H1 (cell line): ENCODE results near the gene EMP3. TPM values are rescaled to one million over a fixed set of nuclear protein-coding genes. Genes with fewer than 3 reads are reported as not detected.
"Not testable (repeated sequence)": the region's sequence is repeated elsewhere in the genome, so short reads cannot be mapped to it uniquely, and the experiment has no call there.

Experiments used
- CTCF ChIA-PET: fragments of 300-600 bp; sonication (Branson Sonifier 250); formaldehyde crosslinking; loops from one replicate; lab custom pipeline; 2021; ENCODE audit not compliant: partially characterized antibody; lab: Charles Lee
- POLR2A ChIA-PET: fragments of 300-600 bp; sonication (Branson Sonifier 250); formaldehyde crosslinking; loops from one replicate; lab custom pipeline; 2021; ENCODE audit warnings: inconsistent platforms; ENCODE audit not compliant: partially characterized antibody; lab: Charles Lee
- DNase-seq, 2 experiments: peaks; one replicate each; pipeline versions ENCODE4 v3.0.0 to v3.0.0-alpha.2; 2010 to 2022; ENCODE audit warnings: low spot score in 2 of 2, low read depth in 1 of 2, mixed read lengths in 1 of 2
- FAIRE-seq: peaks from 2 replicates; lab custom pipeline; 2011; peaks lifted over from hg19 to GRCh38; lab: Jason Lieb, UNC
- H2AFZ ChIP-seq: 2 replicates; pipeline ENCODE4 v1.8.1; 2012; ENCODE audit warnings: low read length, inconsistent platforms
- H2AK5ac ChIP-seq: 2 replicates; pipeline ENCODE4 v1.6.1; 2013; ENCODE audit warnings: low read depth, low read length
- H2BK120ac ChIP-seq: replicated peaks from 2 replicates; pipeline ENCODE3; 2013; ENCODE audit warnings: low read depth, low read length, inconsistent platforms
- H2BK12ac ChIP-seq: 2 replicates; pipeline ENCODE4 v1.6.1; 2013; ENCODE audit warnings: low read depth, low read length
- H2BK15ac ChIP-seq: 2 replicates; pipeline ENCODE4 v1.6.1; 2013; ENCODE audit warnings: low read length
- H2BK20ac ChIP-seq: 2 replicates; pipeline ENCODE4 v1.6.1; 2013; ENCODE audit warnings: low read length
- H2BK5ac ChIP-seq: 2 replicates; pipeline ENCODE4 v1.6.1; 2013; ENCODE audit warnings: low read depth, low read length
- H3K14ac ChIP-seq: 2 replicates; pipeline ENCODE4 v1.6.1; 2013; ENCODE audit warnings: inconsistent platforms; ENCODE audit not compliant: insufficient read length
- H3K18ac ChIP-seq: 2 replicates; pipeline ENCODE4 v1.6.1; 2013; ENCODE audit warnings: low read length; ENCODE audit errors: extremely low read depth
- H3K23ac ChIP-seq: 2 replicates; pipeline ENCODE4 v1.6.1; 2013; ENCODE audit warnings: inconsistent platforms; ENCODE audit not compliant: insufficient read length
- H3K23me2 ChIP-seq: 2 replicates; pipeline ENCODE4 v1.6.1; 2013; ENCODE audit warnings: low read depth, low read length
- H3K27ac ChIP-seq: 2 replicates; pipeline ENCODE4 v1.6.1; 2011; ENCODE audit warnings: low read depth, low read length, inconsistent platforms
- H3K27me3 ChIP-seq, 4 experiments: replicated peaks in 1 of 4; 1 replicate in 1 of 4; 2 replicates in 3 of 4; pipeline versions ENCODE4 v1.6.1 to v1.8.1; 2011 to 2013; ENCODE audit warnings: low read length in 3 of 4, mild to moderate bottlenecking in 3 of 4, inconsistent platforms in 2 of 4, mixed read lengths in 2 of 4, moderate library complexity in 1 of 4; ENCODE audit not compliant: control insufficient read depth in 3 of 4, insufficient read depth in 3 of 4; ENCODE audit errors: extremely low read depth in 1 of 4
- H3K36me3 ChIP-seq, 4 experiments: 2 replicates each; pipeline versions ENCODE4 v1.6.1 to v1.8.1; 2011 to 2013; ENCODE audit warnings: mild to moderate bottlenecking in 4 of 4, low read length in 3 of 4, moderate library complexity in 2 of 4, control low read depth in 1 of 4, inconsistent platforms in 1 of 4; ENCODE audit not compliant: insufficient read depth in 4 of 4, control insufficient read depth in 2 of 4
- H3K4ac ChIP-seq: replicated peaks from 2 replicates; pipeline ENCODE3; 2013; ENCODE audit warnings: low read length, low read depth, mixed read lengths, inconsistent platforms; ENCODE audit not compliant: insufficient read length
- H3K4me1 ChIP-seq, 4 experiments: replicated peaks in 1 of 4; 1 replicate in 1 of 4; 2 replicates in 3 of 4; pipeline versions ENCODE4 v1.6.1 to v1.8.1; 2011 to 2013; ENCODE audit warnings: low read length in 3 of 4, inconsistent platforms in 2 of 4, mixed read lengths in 1 of 4; ENCODE audit not compliant: insufficient read depth in 4 of 4, control insufficient read depth in 3 of 4
- H3K4me2 ChIP-seq, 2 experiments: 2 replicates each; pipeline versions ENCODE4 v1.6.1 to v1.8.1; 2011 to 2013; ENCODE audit warnings: low read depth in 2 of 2, low read length in 2 of 2, control low read depth in 1 of 2, inconsistent platforms in 1 of 2, mild to moderate bottlenecking in 1 of 2; ENCODE audit not compliant: insufficient read depth in 1 of 2
- H3K4me3 ChIP-seq, 4 experiments: fragments of 200-600, 300-600 bp in 1 of 4; sonication (generic), shearing (Covaris generic), sonication (Bioruptor Twin) in 1 of 4; 2 replicates each; pipeline versions ENCODE4 v1.5.1 to v1.8.1; 2011 to 2016; ENCODE audit warnings: low read length in 4 of 4, low read depth in 3 of 4, control low read depth in 2 of 4, inconsistent platforms in 2 of 4, mild to moderate bottlenecking in 2 of 4, mixed read lengths in 1 of 4, moderate library complexity in 1 of 4; ENCODE audit not compliant: insufficient read depth in 2 of 4; ENCODE audit errors: extremely low read depth in 1 of 4
- H3K56ac ChIP-seq: replicated peaks from 2 replicates; pipeline ENCODE3; 2013; ENCODE audit warnings: low read depth, mild to moderate bottlenecking, mixed read lengths, low read length, inconsistent platforms; ENCODE audit not compliant: insufficient read length
- H3K79me1 ChIP-seq: 2 replicates; pipeline ENCODE4 v1.6.1; 2013; ENCODE audit warnings: low read depth, low read length, control low read depth
- H3K79me2 ChIP-seq, 2 experiments: 2 replicates each; pipeline versions ENCODE4 v1.6.1 to v1.8.1; 2012 to 2013; ENCODE audit warnings: low read length in 2 of 2, mild to moderate bottlenecking in 2 of 2, inconsistent platforms in 1 of 2; ENCODE audit not compliant: insufficient read depth in 2 of 2, control insufficient read depth in 1 of 2
- H3K9ac ChIP-seq, 4 experiments: replicated peaks in 1 of 4; 1 replicate in 1 of 4; 2 replicates in 3 of 4; pipeline versions ENCODE4 v1.6.1 to v1.8.1; 2011 to 2013; ENCODE audit warnings: low read depth in 3 of 4, low read length in 3 of 4, control low read depth in 2 of 4, mild to moderate bottlenecking in 2 of 4, moderate library complexity in 2 of 4, inconsistent platforms in 1 of 4; ENCODE audit errors: extremely low read depth in 1 of 4
- H3K9me3 ChIP-seq, 2 experiments: 2 replicates each; pipeline versions ENCODE4 v1.6.1 to v1.8.1; 2012 to 2013; ENCODE audit warnings: mild to moderate bottlenecking in 2 of 2, moderate library complexity in 2 of 2, control low read depth in 1 of 2, inconsistent platforms in 1 of 2, low read depth in 1 of 2, low read length in 1 of 2, mixed read lengths in 1 of 2; ENCODE audit not compliant: insufficient read depth in 2 of 2
- H4K20me1 ChIP-seq, 2 experiments: replicated peaks in 1 of 2; 2 replicates each; pipeline versions ENCODE3 to v1.8.1; 2011 to 2013; ENCODE audit warnings: inconsistent platforms in 2 of 2, low read length in 2 of 2, mild to moderate bottlenecking in 1 of 2; ENCODE audit not compliant: insufficient read depth in 2 of 2, control insufficient read depth in 1 of 2
- H4K5ac ChIP-seq: 2 replicates; pipeline ENCODE4 v1.6.1; 2013; ENCODE audit warnings: low read length, low read depth, mixed read lengths, inconsistent platforms; ENCODE audit not compliant: insufficient read length
- H4K8ac ChIP-seq: 2 replicates; pipeline ENCODE4 v1.8.0; 2013; ENCODE audit warnings: mild to moderate bottlenecking, moderate library complexity, low read length, inconsistent platforms; ENCODE audit not compliant: insufficient read depth; ENCODE audit errors: extremely low read depth
- H4K91ac ChIP-seq: replicated peaks from 2 replicates; pipeline ENCODE3; 2013; ENCODE audit warnings: low read length, mixed read lengths, inconsistent platforms; ENCODE audit not compliant: insufficient read length
- WGBS, 2 experiments: shearing (Covaris generic) in 1 of 2; methylation state at CpG; one replicate each; pipeline versions ENCODE4 v1.1.6 to v1.1.7; 2013 to 2015; ENCODE audit warnings: low lambda C conversion rate in 2 of 2, mixed read lengths in 2 of 2, inconsistent platforms in 1 of 2, low coverage in 1 of 2, missing lambda C conversion rate in 1 of 2; ENCODE audit not compliant: insufficient replicate concordance in 2 of 2, insufficient coverage in 1 of 2, insufficient read length in 1 of 2; ENCODE audit errors: extremely low coverage in 1 of 2, missing lambda C conversion rate in 1 of 2; 5-methylcytosine and 5-hydroxymethylcytosine counted together
- polyA plus RNA-seq, 7 experiments: library from polyadenylated mRNA; depleted of rRNA in 3 of 7; stranded (reverse) in 5 of 7; unstranded in 2 of 7; fragments of >200 nt in 5 of 7; fragments of 200-250 nt in 2 of 7; gene quantifications; 1 replicate in 5 of 7; 2 replicates in 1 of 7; 4 replicates in 1 of 7; pipeline versions ENCODE4 v1.2.1 to v1.2.3, GENCODE V29; 2011 to 2013; ENCODE audit warnings: missing spikeins in 2 of 7, mixed read lengths in 2 of 7
- total RNA-seq: library from RNA; stranded (reverse); fragmentation: NEBNext Ultra II Directional; extraction: Animal tissue kit (Norgen Biotek cat#: 25700); gene quantifications from 2 replicates; pipeline ENCODE4 v1.2.1, GENCODE V29; 2021

EMP3 gene
- total and polyA plus RNA-seq, 2 of the 8 experiments (the other 6 are each of a cell fraction or from before 2014, with no cell fraction given): 18.4 to 87.8 TPM

GRCh38 chr19:48309731-48310130 is 15.6 kb upstream of the EMP3 start:
- not testable (repeated sequence) for H2AK5ac ChIP-seq, H4K91ac ChIP-seq, DNase-seq, H3K23me2 ChIP-seq, H2BK12ac ChIP-seq, H2AFZ ChIP-seq, H3K79me1 ChIP-seq, H3K4me1 ChIP-seq, H4K5ac ChIP-seq, H2BK15ac ChIP-seq, H3K27me3 ChIP-seq, H3K79me2 ChIP-seq, H3K4me3 ChIP-seq, H3K27ac ChIP-seq, H2BK20ac ChIP-seq, H2BK5ac ChIP-seq, H3K18ac ChIP-seq, H3K56ac ChIP-seq, H2BK120ac ChIP-seq, H3K9ac ChIP-seq, H3K23ac ChIP-seq, H3K36me3 ChIP-seq, H4K20me1 ChIP-seq, H3K4ac ChIP-seq, H3K4me2 ChIP-seq, H3K9me3 ChIP-seq, FAIRE-seq, H3K14ac ChIP-seq, H4K8ac ChIP-seq
- WGBS, 2 experiments: 67% methylated on average over 3 of the region's 5 CpGs; no CpG with 5 or more reads in 1 of the 2 experiments
- POLR2A ChIA-PET: interaction anchor here (0.9 kb wide), 1 partner anchor 40 kb away, joined by 3 read pairs; no protein-coding TSS in a partner anchor
- CTCF ChIA-PET: interaction anchor here (0.7 to 3.3 kb wide), 9 partner anchors 10 to 119 kb away, joined by 3 to 22 read pairs (median 4); no protein-coding TSS in a partner anchor
